HepG2 (cell line): Measurements from ENCODE around the gene ABCC3. TPM values are rescaled to one million over a fixed set of nuclear protein-coding genes. Genes with fewer than 3 reads are reported as not detected.

Experiments
- DNMT3B ChIP-seq: conservative IDR thresholded peaks from 2 replicates; pipeline ENCODE4 v1.6.1; 2016; ENCODE audit warnings: missing biosample characterization, control low read depth
- FOXO4 ChIP-seq: sonication (generic); formaldehyde crosslinking; conservative IDR thresholded peaks from 2 replicates; pipeline ENCODE4 v1.8.1; 2023; ENCODE audit warnings: missing genetic modification reagents
- GATAD2A ChIP-seq: IDR thresholded peaks from 2 replicates; pipeline ENCODE4 v1.6.1; 2016
- HCFC1 ChIP-seq: fragments of 150-350 bp; IDR thresholded peaks from 2 replicates; pipeline ENCODE4 v1.6.1; 2014; ENCODE audit warnings: low read depth, low read length
- KDM4B ChIP-seq: sonication (generic); formaldehyde crosslinking; IDR thresholded peaks from 2 replicates; pipeline ENCODE4 v1.4.0; 2020; ENCODE audit warnings: missing genetic modification reagents
- KMT2B ChIP-seq: IDR thresholded peaks from 2 replicates; pipeline ENCODE4 v1.6.1; 2016; ENCODE audit warnings: missing genetic modification reagents, missing compliant biosample characterization
- MEIS1 ChIP-seq: sonication (generic); formaldehyde crosslinking; IDR thresholded peaks from 2 replicates; pipeline ENCODE4 v1.9.0; 2021; ENCODE audit warnings: mild to moderate bottlenecking, missing genetic modification reagents, moderate library complexity, borderline replicate concordance
- MIXL1 ChIP-seq: IDR thresholded peaks from 2 replicates; pipeline ENCODE4 v1.6.1; 2016
- MTF2 ChIP-seq: sonication (generic); formaldehyde crosslinking; IDR thresholded peaks from 2 replicates; pipeline ENCODE4 v1.5.0; 2020; ENCODE audit warnings: missing genetic modification reagents, borderline replicate concordance
- MYC ChIP-seq: sonication (generic); formaldehyde crosslinking; IDR thresholded peaks from 2 replicates; pipeline ENCODE4 v1.9.0; 2021; ENCODE audit warnings: missing genetic modification reagents, borderline replicate concordance
- NCOA2 ChIP-seq: sonication (generic); formaldehyde crosslinking; IDR thresholded peaks from 2 replicates; pipeline ENCODE4 v1.8.0; 2022; ENCODE audit warnings: inconsistent platforms
- NR2C2 ChIP-seq: sonication (generic); formaldehyde crosslinking; IDR thresholded peaks from 2 replicates; pipeline ENCODE4 v1.4.0; 2020; ENCODE audit warnings: missing genetic modification reagents, mild to moderate bottlenecking, moderate library complexity, borderline replicate concordance
- RBM39 ChIP-seq: fragments of 200-400 bp; formaldehyde crosslinking; IDR thresholded peaks from one replicate; pipeline ENCODE4 v1.6.1; 2018; ENCODE audit warnings: antibody characterized with exemption, mild to moderate bottlenecking, low read depth, low read length; ENCODE audit not compliant: poor library complexity, severe bottlenecking
- SAP130 ChIP-seq: IDR thresholded peaks from 2 replicates; pipeline ENCODE4 v1.6.1; 2016; ENCODE audit warnings: low read depth
- SNAPC2 ChIP-seq: sonication (generic); formaldehyde crosslinking; IDR thresholded peaks from 2 replicates; pipeline ENCODE4 v1.8.1; 2022; ENCODE audit warnings: mild to moderate bottlenecking, missing genetic modification reagents
- SPEN ChIP-seq: sonication (generic); formaldehyde crosslinking; IDR thresholded peaks from 2 replicates; pipeline ENCODE4 v1.5.1; 2020; ENCODE audit warnings: low read depth, mild to moderate bottlenecking, missing genetic modification reagents
- THAP11 ChIP-seq: IDR thresholded peaks from 2 replicates; pipeline ENCODE4 v1.6.1; 2016; ENCODE audit warnings: missing biosample characterization, missing genetic modification reagents
- ZFY ChIP-seq: sonication (generic); formaldehyde crosslinking; IDR thresholded peaks from 2 replicates; pipeline ENCODE4 v1.4.0; 2020; ENCODE audit warnings: missing genetic modification reagents
- ZGPAT ChIP-seq: IDR thresholded peaks from 2 replicates; pipeline ENCODE4 v1.6.1; 2016; ENCODE audit warnings: mild to moderate bottlenecking
- ZNF121 ChIP-seq: sonication (generic); formaldehyde crosslinking; IDR thresholded peaks from 2 replicates; pipeline ENCODE4 v1.5.0; 2020; ENCODE audit warnings: mild to moderate bottlenecking, missing genetic modification reagents
- ZNF124 ChIP-seq: sonication (generic); formaldehyde crosslinking; IDR thresholded peaks from 2 replicates; pipeline ENCODE4 v1.4.0; 2020; ENCODE audit warnings: missing genetic modification reagents
- ZNF24 ChIP-seq: fragments of 450-650 bp; IDR thresholded peaks from 2 replicates; pipeline ENCODE4 v1.6.1; 2017; ENCODE audit warnings: antibody characterized with exemption, mild to moderate bottlenecking
- ZNF274 ChIP-seq: sonication (generic); formaldehyde crosslinking; IDR thresholded peaks from 2 replicates; pipeline ENCODE4 v1.5.1; 2020; ENCODE audit warnings: mild to moderate bottlenecking, missing genetic modification reagents
- ZNF350 ChIP-seq: sonication (generic); formaldehyde crosslinking; IDR thresholded peaks from 2 replicates; pipeline ENCODE4 v1.4.0; 2020; ENCODE audit warnings: mild to moderate bottlenecking, low read depth, missing genetic modification reagents, borderline replicate concordance
- ZNF414 ChIP-seq: sonication (generic); formaldehyde crosslinking; IDR thresholded peaks from 2 replicates; pipeline ENCODE4 v1.5.0; 2020; ENCODE audit warnings: missing genetic modification reagents
- ZNF543 ChIP-seq: sonication (generic); formaldehyde crosslinking; IDR thresholded peaks from 2 replicates; pipeline ENCODE4 v1.4.0; 2020; ENCODE audit warnings: mild to moderate bottlenecking, missing genetic modification reagents
- ZNF547 ChIP-seq: sonication (generic); formaldehyde crosslinking; IDR thresholded peaks from 2 replicates; pipeline ENCODE4 v1.5.1; 2020; ENCODE audit warnings: mild to moderate bottlenecking, missing genetic modification reagents
- ZNF557 ChIP-seq: sonication (generic); formaldehyde crosslinking; IDR thresholded peaks from 2 replicates; pipeline ENCODE4 v1.4.0; 2020; ENCODE audit warnings: missing genetic modification reagents
- ZNF577 ChIP-seq: sonication (generic); formaldehyde crosslinking; IDR thresholded peaks from 2 replicates; pipeline ENCODE4 v1.4.0; 2020; ENCODE audit warnings: mild to moderate bottlenecking, low read depth, missing genetic modification reagents, borderline replicate concordance
- ZNF713 ChIP-seq: sonication (generic); formaldehyde crosslinking; IDR thresholded peaks from 2 replicates; pipeline ENCODE4 v1.4.0; 2020; ENCODE audit warnings: mild to moderate bottlenecking, missing genetic modification reagents
- ZNF891 ChIP-seq: sonication (generic); formaldehyde crosslinking; IDR thresholded peaks from 2 replicates; pipeline ENCODE4 v1.5.0; 2020; ENCODE audit warnings: mild to moderate bottlenecking, missing genetic modification reagents
- ZSCAN31 ChIP-seq: sonication (generic); formaldehyde crosslinking; IDR thresholded peaks from 2 replicates; pipeline ENCODE4 v1.5.0; 2020; ENCODE audit warnings: low read depth, mild to moderate bottlenecking, missing genetic modification reagents
- polyA plus RNA-seq, 8 experiments: library from polyadenylated mRNA; depleted of rRNA in 3 of 8; stranded (reverse) in 7 of 8; unstranded in 1 of 8; fragments of >200 nt; fragmentation: Illumina TruSeq in 4 of 8; extraction: Trizol in 4 of 8; gene quantifications; 2 replicates each; pipeline versions ENCODE4 v1.2.1 to v1.2.3, GENCODE V29; 2011 to 2016; ENCODE audit warnings: low read depth in 4 of 8, missing spikeins in 1 of 8, mixed read lengths in 1 of 8; ENCODE audit not compliant: insufficient read depth in 1 of 8
- total RNA-seq, 5 experiments: library from RNA; depleted of rRNA; stranded (reverse); fragments of >200 nt; fragmentation: Illumina TruSeq; extraction: Trizol; gene quantifications; 2 replicates each; pipeline ENCODE4 v1.2.3, GENCODE V29; 2016; ENCODE audit warnings: low read depth in 1 of 5

The ABCC3 gene
- total and polyA plus RNA-seq, 2 of the 13 experiments (the other 11 are each of a cell fraction or from before 2014, with no cell fraction given) = 25.2 to 50.7 TPM

- no peak for TF ChIP-seq ZNF547 (CRISPR knock-in tag)
- no peak for TF ChIP-seq MIXL1 (CRISPR knock-in tag)
- TF ChIP-seq DNMT3B (CRISPR knock-in tag) = no peak
- no peak for TF ChIP-seq ZNF414
- no peak for TF ChIP-seq FOXO4 (CRISPR knock-in tag)
- no peak for TF ChIP-seq ZNF124 (CRISPR knock-in tag)
- no peak; the same call in 1 of the 2 replicates for TF ChIP-seq SAP130 (CRISPR knock-in tag)
- no peak for TF ChIP-seq SNAPC2 (CRISPR knock-in tag)
- no peak for TF ChIP-seq MYC (CRISPR knock-in tag)
- TF ChIP-seq ZNF713 (CRISPR knock-in tag) = no peak
- TF ChIP-seq ZGPAT (CRISPR knock-in tag) = no peak; the same call in 1 of the 2 replicates
- no peak for TF ChIP-seq MTF2 (CRISPR knock-in tag)
- TF ChIP-seq GATAD2A (CRISPR knock-in tag) = peak; percentile 80
- peak; percentile 99 for TF ChIP-seq ZNF543 (CRISPR knock-in tag)
- peak; percentile 50; the same call in 1 of the 2 replicates for TF ChIP-seq ZSCAN31 (CRISPR knock-in tag)
- TF ChIP-seq ZNF557 (CRISPR knock-in tag) = no peak
- TF ChIP-seq MEIS1 (CRISPR knock-in tag) = no peak
- peak; percentile 24; the same call in 1 of the 2 replicates for TF ChIP-seq NCOA2
- TF ChIP-seq THAP11 (CRISPR knock-in tag) = no peak
- TF ChIP-seq KMT2B (CRISPR knock-in tag) = no peak
- peak; percentile 58; the same call in 1 of the 2 replicates for TF ChIP-seq KDM4B
- TF ChIP-seq ZNF350 (CRISPR knock-in tag) = no peak
- TF ChIP-seq ZNF891 = no peak
- TF ChIP-seq NR2C2 (CRISPR knock-in tag) = 0 out of 2 replicates have a peak, but pooled peaks have one; percentile 31
- no peak for TF ChIP-seq SPEN (CRISPR knock-in tag)
- no peak for TF ChIP-seq HCFC1
- TF ChIP-seq ZNF274 (CRISPR knock-in tag) = peak; percentile 68; the same call in 1 of the 2 replicates
- TF ChIP-seq ZNF121 = no peak
- TF ChIP-seq ZNF577 (CRISPR knock-in tag) = no peak
- TF ChIP-seq ZNF24 = no peak
- no peak for TF ChIP-seq RBM39
- no peak; the same call in 1 of the 2 replicates for TF ChIP-seq ZFY
Observed at GRCh38 chr17:50634224-50634914, at the start of gene ABCC3 (continued).
